Activated CD4-positive, alpha-beta memory T cell treated with anti-CD3 and anti-CD28 coated beads for 36 hours (primary cell): ENCODE results near the gene SLC2A14. TPM values are rescaled to one million over a fixed set of nuclear protein-coding genes. Genes with fewer than 3 reads are reported as not detected.
"Not testable (repeated sequence)": the region's sequence is repeated elsewhere in the genome, so short reads cannot be mapped to it uniquely, and the experiment has no call there.

Experiments
- CTCF ChIA-PET: fragments of 350-600 bp; sonication (Branson Sonifier 250); formaldehyde crosslinking; loops from one replicate; lab custom pipeline; 2021; ENCODE audit warnings: antibody characterized with exemption, inconsistent platforms; lab: Charles Lee
- POLR2A ChIA-PET: fragments of 350-600 bp; sonication (Branson Sonifier 250); formaldehyde crosslinking; loops from one replicate; lab custom pipeline; 2021; ENCODE audit warnings: antibody characterized with exemption; lab: Charles Lee
- DNase-seq: peaks from one replicate; pipeline ENCODE4 v3.0.0-alpha.2; 2020
- H3K27ac Mint-ChIP-seq: one replicate; pipeline ENCODE4 v1.8.0; 2021; ENCODE audit warnings: mixed read lengths
- H3K27me3 Mint-ChIP-seq: one replicate; pipeline ENCODE4 v1.8.0; 2021; ENCODE audit warnings: mixed read lengths
- H3K36me3 Mint-ChIP-seq: one replicate; pipeline ENCODE4 v1.8.0; 2021; ENCODE audit warnings: mixed read lengths
- H3K4me1 Mint-ChIP-seq: one replicate; pipeline ENCODE4 v1.8.0; 2021; ENCODE audit warnings: low read depth, mixed read lengths
- H3K4me3 Mint-ChIP-seq: one replicate; pipeline ENCODE4 v1.8.0; 2021; ENCODE audit warnings: mild to moderate bottlenecking, mixed read lengths
- H3K9me3 Mint-ChIP-seq: one replicate; pipeline ENCODE4 v1.8.0; 2021; ENCODE audit warnings: mixed read lengths
- intact Hi-C: fragments of 100-400 bp; cut with micrococcal nuclease; formaldehyde crosslinking; loops from one replicate; pipeline ENCODE4 v1.15.1; 2023
- total RNA-seq, 2 experiments: library from RNA; stranded (reverse); gene quantifications; one replicate each; pipeline ENCODE4 v1.2.3, GENCODE V29; 2021

The SLC2A14 gene
- total RNA-seq, 2 experiments from 2014 or later: 8.0 to 8.9 TPM

GRCh38 chr12:7902416-7902815 lies 29.7 kb upstream of the SLC2A14 start:
- H3K4me1 Mint-ChIP-seq, H3K4me3 Mint-ChIP-seq, DNase-seq, H3K36me3 Mint-ChIP-seq, H3K27ac Mint-ChIP-seq, H3K9me3 Mint-ChIP-seq, POLR2A ChIA-PET, intact Hi-C loops, CTCF ChIA-PET, H3K27me3 Mint-ChIP-seq: not testable (repeated sequence)

DNA sequence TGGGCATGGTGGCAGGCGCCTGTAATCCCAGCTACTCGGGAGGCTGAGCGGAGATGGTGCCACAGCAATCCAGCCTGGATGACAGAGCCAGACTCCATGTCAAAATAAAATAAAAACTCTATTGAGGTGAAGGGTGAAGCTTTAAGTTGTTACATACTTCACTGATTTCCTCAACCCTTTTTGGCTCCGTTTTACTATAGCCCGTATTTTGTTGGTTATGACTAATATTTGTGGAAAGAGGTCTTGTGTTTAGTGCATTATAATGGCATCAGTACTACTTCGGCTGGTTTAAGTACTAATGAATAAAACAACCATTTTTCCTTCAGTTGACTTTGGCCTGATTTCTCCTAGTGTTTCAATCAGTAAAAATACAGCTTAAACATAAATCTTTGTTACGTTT lies 27.0 kb upstream of the SLC2A14 start:
- Mint-ChIP-seq H3K36me3 (no peaks in the 10 kb centered on the region), H3K9me3 (no peaks in the 10 kb centered on the region), H3K27me3 (no peaks in the 10 kb centered on the region), H3K4me1 (no peaks in the 10 kb centered on the region), H3K4me3 (no peak overlapping the region), H3K27ac (no peak overlapping the region)
- POLR2A ChIA-PET: interaction anchor here (0.8 kb wide), 1 partner anchor 16 kb away, joined by 3 read pairs; no protein-coding TSS in a partner anchor
- CTCF ChIA-PET: no interaction called here
- intact Hi-C loops: no loop called here
- DNase-seq: no peak

DNA sequence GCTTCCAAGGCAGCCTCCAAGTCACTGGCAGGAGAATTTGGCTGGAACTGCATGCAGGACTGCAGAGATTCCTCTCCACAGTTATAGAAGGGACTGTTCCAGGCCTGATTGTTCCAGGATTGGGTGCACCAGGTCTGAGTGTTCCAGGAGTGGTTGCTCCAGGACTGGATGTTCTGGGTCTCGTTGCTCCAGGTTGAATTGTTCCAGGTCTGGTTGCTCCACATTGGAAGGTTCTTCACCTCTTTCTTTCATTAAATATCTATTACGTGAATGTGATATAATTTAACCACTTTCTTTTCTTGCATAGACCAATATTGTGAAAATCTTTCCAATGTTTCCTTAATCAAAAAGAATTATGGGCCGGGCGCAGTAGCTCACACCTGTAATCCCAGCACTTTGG lies 24.0 kb upstream of the SLC2A14 start:
- H3K36me3 Mint-ChIP-seq, H3K9me3 Mint-ChIP-seq, H3K27me3 Mint-ChIP-seq, DNase-seq, H3K4me3 Mint-ChIP-seq, intact Hi-C loops, H3K27ac Mint-ChIP-seq, H3K4me1 Mint-ChIP-seq, POLR2A ChIA-PET: not testable (repeated sequence)
- CTCF ChIA-PET: interaction anchor here (0.6 kb wide), 1 partner anchor 12 kb away, joined by 3 read pairs; no protein-coding TSS in a partner anchor

DNA sequence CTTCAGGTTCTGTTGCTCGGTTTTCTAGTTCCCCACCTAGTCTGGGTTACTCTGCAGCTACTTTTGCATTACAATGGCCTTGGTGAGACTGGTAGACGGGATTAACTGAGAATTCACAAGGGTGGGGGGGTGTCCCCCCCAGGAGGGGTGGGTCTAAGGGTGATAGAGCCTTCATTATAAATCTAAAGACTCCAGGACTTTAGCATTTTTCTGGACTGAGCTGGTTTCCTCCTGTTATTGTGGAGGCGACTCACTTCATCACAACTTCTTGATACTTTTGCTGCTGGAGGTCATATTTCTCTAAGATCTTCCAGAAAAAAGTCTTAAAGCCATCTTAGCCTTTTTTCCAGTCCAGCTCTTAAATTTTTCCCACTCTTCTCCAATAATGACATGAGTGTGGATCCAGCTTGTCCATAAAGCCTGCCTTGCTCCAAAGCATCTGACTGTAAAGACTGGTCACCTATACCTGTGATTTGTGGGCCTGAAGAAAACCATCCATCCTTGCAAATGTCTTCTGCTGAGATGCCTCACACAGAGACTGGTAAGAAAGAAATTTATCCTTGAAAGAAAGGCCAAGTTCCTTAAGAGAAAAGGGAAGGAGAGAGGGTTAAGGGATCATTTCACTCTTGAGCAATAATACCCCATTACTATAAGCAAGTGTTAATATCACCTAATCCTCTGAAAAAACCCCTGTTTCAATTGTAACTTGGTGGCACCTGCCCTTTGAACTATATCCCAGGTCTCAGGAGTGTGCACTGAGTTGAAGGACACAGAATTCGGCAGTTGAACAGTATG lies 19.7 kb upstream of the SLC2A14 start:
- Mint-ChIP-seq H3K27me3 (peaks cover 2% of the 10 kb centered on the region), H3K36me3 (no peaks in the 10 kb centered on the region), H3K9me3 (no peaks in the 10 kb centered on the region), H3K4me3 (no peak overlapping the region), H3K4me1 (no peaks in the 10 kb centered on the region), H3K27ac (no peak overlapping the region)
- ChIA-PET POLR2A (no interaction called here), CTCF (no interaction called here)
- no peak for DNase-seq
- intact Hi-C loops: no loop called here

DNA sequence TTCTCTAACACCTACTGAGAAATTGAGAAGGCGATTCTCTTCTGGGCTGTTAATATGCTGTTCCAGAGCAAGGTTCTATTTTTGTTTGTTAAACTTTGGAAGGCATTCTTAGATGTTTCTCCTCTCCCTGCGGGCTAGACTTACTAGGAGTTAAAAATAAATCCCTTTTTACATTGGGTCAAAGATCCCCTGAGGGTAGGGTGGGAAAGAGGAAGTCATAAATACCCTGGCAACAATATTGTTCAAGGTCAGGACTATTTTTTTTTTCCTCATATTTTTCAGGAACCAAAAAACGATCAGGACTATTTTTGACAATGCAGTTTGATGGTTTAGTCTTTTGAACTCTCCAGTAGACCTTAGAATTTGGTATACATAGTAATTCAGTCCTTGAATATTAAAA lies 12.0 kb upstream of the SLC2A14 start:
- H3K4me3 Mint-ChIP-seq: no peak overlapping the region
- H3K9me3 Mint-ChIP-seq: no peaks in the 10 kb centered on the region
- no peak overlapping the region for H3K27ac Mint-ChIP-seq
- H3K4me1 Mint-ChIP-seq: no peaks in the 10 kb centered on the region
- intact Hi-C loops: no loop called here
- ChIA-PET POLR2A (no interaction called here), CTCF (interaction anchor here (0.6 kb wide), 1 partner anchor 12 kb away, joined by 3 read pairs; no protein-coding TSS in a partner anchor)
- no peak for DNase-seq
- H3K27me3 Mint-ChIP-seq: no peaks in the 10 kb centered on the region
- H3K36me3 Mint-ChIP-seq: no peaks in the 10 kb centered on the region

DNA sequence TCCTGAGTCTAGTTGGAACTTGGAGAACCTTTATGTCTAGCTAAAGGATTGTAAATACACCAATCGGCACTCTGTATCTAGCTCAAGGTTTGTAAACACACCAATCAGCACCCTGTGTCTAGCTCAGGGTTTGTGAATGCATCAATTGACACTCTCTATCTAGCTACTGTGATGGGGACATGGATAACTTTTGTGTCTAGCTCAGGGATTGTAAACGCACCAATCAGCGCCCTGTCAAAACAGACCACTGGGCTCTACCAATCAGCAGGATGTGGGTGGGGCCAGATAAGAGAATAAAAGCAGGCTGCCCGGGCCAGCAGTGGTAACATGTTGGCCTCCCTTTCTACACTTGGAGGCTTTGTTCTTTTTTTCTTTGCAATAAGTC lies 9.0 kb upstream of the SLC2A14 start:
- intact Hi-C loops, DNase-seq, H3K36me3 Mint-ChIP-seq, H3K4me3 Mint-ChIP-seq, H3K9me3 Mint-ChIP-seq, H3K27ac Mint-ChIP-seq, H3K27me3 Mint-ChIP-seq, POLR2A ChIA-PET, H3K4me1 Mint-ChIP-seq, CTCF ChIA-PET: not testable (repeated sequence)

- H3K4me1 Mint-ChIP-seq, intact Hi-C loops, H3K27me3 Mint-ChIP-seq, H3K36me3 Mint-ChIP-seq, H3K27ac Mint-ChIP-seq, H3K9me3 Mint-ChIP-seq, H3K4me3 Mint-ChIP-seq, DNase-seq, CTCF ChIA-PET: not testable (repeated sequence)
- POLR2A ChIA-PET: interaction anchor here (0.6 kb wide), 1 partner anchor 38 kb away, joined by 5 read pairs; no protein-coding TSS in a partner anchor
Observed at GRCh38 chr12:7880952-7881735, 8.4 kb upstream of the SLC2A14 start.

GRCh38 chr12:7879246-7879645 lies 6.5 kb upstream of the SLC2A14 start:
- ChIA-PET POLR2A (no interaction called here), CTCF (no interaction called here)
- no peak for DNase-seq
- no peak overlapping the region for H3K4me3 Mint-ChIP-seq
- no peaks in the 10 kb centered on the region for H3K36me3 Mint-ChIP-seq
- intact Hi-C loops: no loop called here
- no peaks in the 10 kb centered on the region for H3K27me3 Mint-ChIP-seq
- no peaks in the 10 kb centered on the region for H3K4me1 Mint-ChIP-seq
- H3K9me3 Mint-ChIP-seq: no peaks in the 10 kb centered on the region
- H3K27ac Mint-ChIP-seq: no peak overlapping the region

DNA sequence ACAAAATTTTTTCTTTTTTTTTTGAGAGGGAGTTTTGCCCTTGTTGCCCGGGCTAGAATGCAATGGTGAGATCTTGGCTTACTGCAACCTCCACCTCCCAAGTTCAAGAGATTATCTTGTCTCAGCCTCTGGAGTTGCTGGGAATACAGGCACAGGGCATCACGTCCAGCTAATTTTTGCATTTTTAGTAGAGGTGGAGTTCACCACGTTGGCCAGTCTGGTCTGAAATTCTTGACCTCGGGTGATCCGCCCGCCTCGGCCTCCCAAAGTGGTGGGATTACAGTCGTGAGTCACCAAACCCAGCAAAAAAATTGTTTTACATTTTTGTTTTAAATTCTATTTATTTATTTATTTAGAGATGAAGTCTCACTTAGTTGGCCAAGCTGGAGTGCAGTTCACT lies 4.7 kb upstream of the SLC2A14 start:
- Mint-ChIP-seq H3K4me1 (peaks cover 1% of the 10 kb centered on the region), H3K4me3 (no peak overlapping the region), H3K9me3 (no peaks in the 10 kb centered on the region), H3K27me3 (peaks cover 11% of the 10 kb centered on the region), H3K36me3 (no peaks in the 10 kb centered on the region), H3K27ac (no peak overlapping the region)
- CTCF ChIA-PET: no interaction called here
- POLR2A ChIA-PET: no interaction called here
- intact Hi-C loops: no loop called here
- no peak for DNase-seq

GRCh38 chr12:7870335-7870734 lies 2.4 kb downstream of the SLC2A14 start:
- Mint-ChIP-seq H3K36me3 (no peaks in the 10 kb centered on the region), H3K4me3 (no peak overlapping the region), H3K27ac (no peak overlapping the region), H3K9me3 (no peaks in the 10 kb centered on the region), H3K27me3 (peaks cover 22% of the 10 kb centered on the region), H3K4me1 (peaks cover 2% of the 10 kb centered on the region)
- intact Hi-C loops: no loop called here
- CTCF ChIA-PET: interaction anchor here (0.7 kb wide), 1 partner anchor 11 kb away, joined by 3 read pairs; no protein-coding TSS in a partner anchor
- no peak for DNase-seq
- POLR2A ChIA-PET: no interaction called here

DNA sequence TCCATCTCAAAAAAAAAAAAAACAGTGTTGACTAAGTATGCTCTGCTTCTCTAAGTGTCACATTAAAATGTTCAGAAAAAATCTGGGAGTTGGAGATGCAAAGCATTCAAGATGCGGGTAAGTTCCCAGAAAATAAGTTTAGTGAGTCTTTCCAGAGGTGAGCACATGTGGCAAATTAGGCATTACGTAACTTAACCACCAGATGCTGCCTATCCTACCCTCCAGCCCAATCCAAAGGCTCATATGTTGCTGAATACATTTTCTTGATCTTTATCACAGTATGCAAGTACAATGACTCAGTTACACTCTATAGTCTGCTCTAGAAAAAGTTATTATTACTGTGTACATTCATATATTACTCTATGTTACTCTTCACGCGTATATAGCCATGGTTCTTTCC lies 3.6 kb downstream of the SLC2A14 start:
- no peaks in the 10 kb centered on the region for H3K36me3 Mint-ChIP-seq
- DNase-seq: no peak
- no peak overlapping the region for H3K4me3 Mint-ChIP-seq
- peaks cover 22% of the 10 kb centered on the region for H3K27me3 Mint-ChIP-seq
- POLR2A ChIA-PET: no interaction called here
- intact Hi-C loops: no loop called here
- peaks cover 2% of the 10 kb centered on the region for H3K4me1 Mint-ChIP-seq
- H3K27ac Mint-ChIP-seq: no peak overlapping the region
- no peaks in the 10 kb centered on the region for H3K9me3 Mint-ChIP-seq
- CTCF ChIA-PET: no interaction called here

- intact Hi-C loops: no loop called here
- Mint-ChIP-seq H3K4me1 (peaks cover 2% of the 10 kb centered on the region), H3K4me3 (no peak overlapping the region), H3K27ac (no peak overlapping the region), H3K9me3 (no peaks in the 10 kb centered on the region), H3K27me3 (peaks cover 15% of the 10 kb centered on the region), H3K36me3 (no peaks in the 10 kb centered on the region)
- POLR2A ChIA-PET: no interaction called here
- DNase-seq: no peak
- CTCF ChIA-PET: no interaction called here
Observed at GRCh38 chr12:7868391-7868790, 4.3 kb downstream of the SLC2A14 start.
